Osteocyte (in vitro differentiated cells): ENCODE measurements around the gene RAMACL. TPM values are rescaled to one million over a fixed set of nuclear protein-coding genes. Genes with fewer than 3 reads are reported as not detected.

ENCODE experiments used
- DNase-seq: peaks from one replicate; pipeline ENCODE4 v3.0.0; 2021; ENCODE audit warnings: mixed read lengths; ENCODE audit not compliant: unreplicated experiment; ENCODE audit errors: extremely low spot score
- H3K27ac Mint-ChIP-seq: one replicate; pipeline ENCODE4 v1.8.0; 2021; ENCODE audit warnings: mild to moderate bottlenecking, mixed read lengths; ENCODE audit not compliant: unreplicated experiment
- H3K27me3 Mint-ChIP-seq: one replicate; pipeline ENCODE4 v1.8.0; 2021; ENCODE audit warnings: mixed read lengths; ENCODE audit not compliant: unreplicated experiment
- H3K36me3 Mint-ChIP-seq: one replicate; pipeline ENCODE4 v1.8.0; 2021; ENCODE audit warnings: mixed read lengths; ENCODE audit not compliant: unreplicated experiment
- H3K4me1 Mint-ChIP-seq: one replicate; pipeline ENCODE4 v1.8.0; 2021; ENCODE audit warnings: mixed read lengths; ENCODE audit not compliant: unreplicated experiment
- H3K4me3 Mint-ChIP-seq: one replicate; pipeline ENCODE4 v1.8.0; 2021; ENCODE audit warnings: mild to moderate bottlenecking, moderate library complexity, mixed read lengths; ENCODE audit not compliant: unreplicated experiment
- H3K9me3 Mint-ChIP-seq: one replicate; pipeline ENCODE4 v1.8.0; 2021; ENCODE audit warnings: mixed read lengths; ENCODE audit not compliant: unreplicated experiment
- CTCF ChIP-seq: fragments of 200-600 bp; sonication (generic); IDR thresholded peaks from 2 replicates; pipeline ENCODE4 v1.5.0; 2021; ENCODE audit warnings: antibody characterized with exemption, mild to moderate bottlenecking, moderate library complexity
- total RNA-seq: library from RNA; stranded (reverse); gene quantifications from 2 replicates; pipeline ENCODE4 v1.2.1, GENCODE V29; 2021

RAMACL gene
- total RNA-seq, 1 donor from 2014 or later = 3.6 TPM

- Mint-ChIP-seq H3K4me1 (peaks cover 53% of the 10 kb centered on the region), H3K36me3 (peaks cover 8% of the 10 kb centered on the region), H3K9me3 (no peaks in the 10 kb centered on the region), H3K27ac (no peak overlapping the region), H3K4me3 (no peak overlapping the region), H3K27me3 (no peaks in the 10 kb centered on the region)
- DNase-seq = no peak
- TF ChIP-seq CTCF = no peak
These were observed 17.3 kb downstream of the RAMACL start for GRCh38 chr6:166569206-166569605.

GRCh38 chr6:166567813-166568212 lies 18.7 kb downstream of the RAMACL start:
- TF ChIP-seq CTCF = no peak
- Mint-ChIP-seq H3K4me3 (no peak overlapping the region), H3K36me3 (peaks cover 10% of the 10 kb centered on the region), H3K27ac (peak overlapping the region; percentile 91), H3K27me3 (no peaks in the 10 kb centered on the region), H3K9me3 (no peaks in the 10 kb centered on the region), H3K4me1 (peaks cover 43% of the 10 kb centered on the region)
- DNase-seq = no peak

GRCh38 chr6:166567107-166567506 lies 19.4 kb downstream of the RAMACL start:
- H3K4me1 Mint-ChIP-seq = peaks cover 36% of the 10 kb centered on the region
- peak overlapping the region; percentile 30 for H3K4me3 Mint-ChIP-seq
- peaks cover 11% of the 10 kb centered on the region for H3K36me3 Mint-ChIP-seq
- H3K27ac Mint-ChIP-seq = peak overlapping the region; percentile 91
- DNase-seq = no peak
- no peak for TF ChIP-seq CTCF
- no peaks in the 10 kb centered on the region for H3K27me3 Mint-ChIP-seq
- no peaks in the 10 kb centered on the region for H3K9me3 Mint-ChIP-seq

- Mint-ChIP-seq H3K36me3 (peaks cover 15% of the 10 kb centered on the region), H3K9me3 (no peaks in the 10 kb centered on the region), H3K27me3 (no peaks in the 10 kb centered on the region), H3K4me1 (peaks cover 30% of the 10 kb centered on the region), H3K27ac (peak overlapping the region; percentile 91), H3K4me3 (peak overlapping the region; percentile 30)
- DNase-seq = no peak
- TF ChIP-seq CTCF = no peak
These were observed 20.2 kb downstream of the RAMACL start for GRCh38 chr6:166566026-166567011.
